HG03066 (cell line): ENCODE measurements around the gene ARHGEF19.
"Not testable (repeated sequence)": the region's sequence is repeated elsewhere in the genome, so short reads cannot be mapped to it uniquely, and the experiment has no call there.

Experiments used
- ATAC-seq: cut with Tn5 transposase; IDR thresholded peaks from one replicate; pipeline ENCODE4 v1.9.1; 2021; ENCODE audit warnings: low read depth; ENCODE audit not compliant: unreplicated experiment

ARHGEF19 gene

DNA sequence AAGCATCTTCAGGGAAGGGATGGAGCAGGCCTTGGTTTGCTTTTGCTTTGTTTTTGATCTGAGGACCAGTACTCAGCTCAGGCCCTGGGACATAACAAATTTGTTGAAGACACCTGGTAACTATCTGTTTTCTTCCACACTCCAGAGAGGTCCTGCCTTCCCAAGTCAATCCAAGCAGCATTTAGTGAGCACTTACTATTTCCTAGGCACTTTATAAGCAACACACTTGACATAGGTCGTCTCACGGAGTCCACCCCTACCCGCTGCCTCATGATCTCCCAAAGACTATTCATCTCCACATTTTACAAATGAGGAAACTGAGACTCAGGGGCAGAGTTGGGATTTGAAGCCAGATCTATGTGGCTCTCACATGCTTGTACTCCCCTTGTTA, 42.2 kb downstream of the ARHGEF19 start:
- ATAC-seq: no peak

DNA sequence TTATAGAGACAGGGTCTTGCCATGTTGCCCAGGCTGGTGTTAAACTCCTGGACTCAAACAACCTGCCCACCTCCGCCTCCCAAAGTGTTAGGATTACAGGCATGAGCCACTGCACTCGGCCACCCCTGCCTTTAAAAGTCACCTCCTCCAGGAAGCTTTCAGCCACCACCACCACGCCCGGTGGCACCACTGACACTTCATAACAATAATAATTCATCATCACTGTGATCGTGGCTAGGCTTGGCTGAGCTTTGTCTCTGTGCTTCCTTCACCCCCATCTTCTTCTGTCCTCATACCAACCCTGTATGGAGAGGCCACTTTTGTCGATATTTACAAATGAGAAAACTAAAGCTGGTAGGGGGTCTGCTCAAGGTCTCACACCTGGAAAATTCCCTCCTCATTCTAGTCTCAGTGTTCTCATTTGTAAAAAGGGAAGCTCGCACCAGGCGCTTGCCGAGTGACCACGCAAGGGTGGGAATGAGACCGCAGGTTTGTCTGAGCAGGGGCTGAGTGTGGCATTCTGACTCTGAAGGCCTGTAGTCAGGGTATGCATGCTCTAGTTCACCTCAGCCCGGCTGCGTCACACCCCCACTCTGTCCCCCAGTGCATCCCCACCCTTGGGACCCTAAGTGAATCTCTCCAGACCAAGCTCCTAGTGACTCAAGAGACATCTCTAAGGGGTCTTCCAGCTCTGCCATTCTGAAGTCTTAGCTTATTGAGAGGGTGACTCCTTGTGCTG, 43.7 kb downstream of the ARHGEF19 start:
- no peak for ATAC-seq

DNA sequence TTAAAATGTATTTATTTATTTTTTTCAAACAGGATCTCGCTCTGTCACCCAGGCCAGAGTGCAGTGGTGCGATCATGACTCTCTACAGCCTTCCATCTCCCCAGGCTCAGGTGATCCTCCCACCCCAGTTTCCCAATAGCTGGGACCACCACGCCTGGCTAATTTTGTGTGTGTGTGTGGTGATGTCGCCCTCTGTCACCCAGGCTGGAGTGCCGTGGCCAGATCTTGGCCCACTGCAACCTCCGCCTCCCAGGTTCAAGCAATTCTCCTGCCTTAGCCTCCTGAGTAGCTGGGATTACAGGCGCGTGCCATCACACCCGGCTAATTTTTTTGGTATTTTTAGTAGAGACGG, 44.3 kb downstream of the ARHGEF19 start:
- not testable (repeated sequence) for ATAC-seq

DNA sequence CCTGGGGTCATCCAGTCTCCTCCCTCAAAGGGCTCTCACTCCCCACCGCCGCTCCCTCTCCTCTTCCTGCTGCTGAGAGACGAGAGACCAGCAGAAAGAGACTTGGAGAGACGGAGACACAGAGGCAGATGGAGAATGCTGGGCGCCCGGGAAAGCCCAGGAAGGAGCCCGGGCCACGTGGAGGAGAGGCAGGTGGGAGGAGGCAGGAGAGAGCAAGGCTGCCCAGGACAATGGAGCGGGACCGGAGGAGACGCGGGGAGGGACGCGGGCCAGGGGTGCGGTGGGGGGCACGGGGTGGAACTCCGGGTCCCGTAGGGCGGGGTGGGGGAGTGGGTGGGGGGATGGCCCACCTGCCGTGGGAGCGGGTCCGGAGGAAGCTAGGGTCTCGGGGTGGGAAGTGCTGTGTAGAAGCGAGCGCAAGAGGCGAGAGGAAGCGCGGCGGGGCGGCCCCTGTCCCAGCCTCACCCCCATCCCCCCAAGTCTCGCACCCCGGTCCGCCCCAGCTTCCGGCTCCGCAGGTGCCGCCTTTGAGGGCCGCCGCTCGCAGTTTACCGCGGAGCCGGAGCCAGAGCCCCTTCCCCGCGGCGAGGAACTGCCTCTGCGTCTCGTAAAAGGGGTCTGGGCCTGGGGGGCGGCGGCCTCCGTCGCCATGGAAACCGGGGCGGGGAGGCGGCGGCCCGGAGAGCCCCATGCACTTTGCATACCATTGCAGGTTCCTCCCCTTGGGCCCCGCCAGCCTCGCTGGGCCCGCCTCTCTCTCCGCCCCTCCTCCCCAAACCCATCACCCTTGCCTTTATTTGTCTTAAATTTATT, 44.9 kb downstream of the ARHGEF19 start:
- no peak for ATAC-seq

DNA sequence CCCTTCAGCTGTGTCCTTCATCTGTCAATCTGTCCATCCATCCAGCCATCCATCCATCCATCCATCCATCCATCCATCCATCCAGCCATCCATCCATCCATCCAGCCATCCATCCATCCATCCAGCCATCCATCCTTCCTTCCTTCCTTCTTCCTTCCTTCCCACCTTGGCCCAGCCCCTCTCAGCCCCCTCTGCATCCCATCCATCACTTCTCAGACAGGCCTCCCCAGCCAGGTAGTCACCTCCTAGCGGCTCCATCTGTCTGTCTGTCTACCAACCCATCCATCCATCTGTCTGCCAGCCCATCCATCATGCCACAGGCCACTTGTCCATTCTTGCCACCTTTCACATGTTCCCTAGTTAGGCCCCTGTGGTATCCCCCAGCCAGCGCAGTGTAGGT, 46.3 kb downstream of the ARHGEF19 start:
- no peak for ATAC-seq

DNA sequence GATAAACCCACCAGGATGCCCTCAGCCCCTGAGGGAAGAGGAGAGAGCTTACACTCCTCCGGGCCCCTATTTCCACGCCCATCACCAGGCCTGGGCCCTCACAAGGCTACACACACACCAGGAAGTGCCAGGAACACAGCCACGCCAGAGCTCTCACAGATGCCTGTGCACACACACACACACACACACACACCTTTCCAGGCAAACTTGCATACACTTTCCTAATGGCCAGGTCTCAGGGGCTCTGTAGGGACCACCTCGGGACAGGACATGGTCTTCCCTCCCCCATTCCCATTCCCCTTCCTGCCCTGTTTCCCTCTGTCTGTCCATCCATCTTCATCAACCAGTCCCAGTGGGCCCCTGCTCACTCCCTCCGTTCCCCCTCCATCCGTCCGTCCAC, 46.9 kb downstream of the ARHGEF19 start:
- no peak for ATAC-seq

DNA sequence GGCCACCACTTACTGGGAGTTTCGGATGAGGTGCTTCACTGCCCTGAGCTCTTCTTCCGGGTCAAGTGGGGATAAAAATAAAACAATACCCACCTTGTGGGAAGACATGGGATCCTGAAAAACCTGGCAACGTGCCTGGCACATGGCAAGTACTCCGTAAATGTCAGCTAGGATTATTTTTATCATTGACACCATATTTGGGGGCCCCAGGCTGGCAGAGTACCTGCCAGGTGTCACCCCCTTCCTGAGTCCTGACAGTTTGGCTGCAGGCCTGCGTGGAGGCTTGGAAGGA, 47.4 kb downstream of the ARHGEF19 start:
- ATAC-seq: no peak

DNA sequence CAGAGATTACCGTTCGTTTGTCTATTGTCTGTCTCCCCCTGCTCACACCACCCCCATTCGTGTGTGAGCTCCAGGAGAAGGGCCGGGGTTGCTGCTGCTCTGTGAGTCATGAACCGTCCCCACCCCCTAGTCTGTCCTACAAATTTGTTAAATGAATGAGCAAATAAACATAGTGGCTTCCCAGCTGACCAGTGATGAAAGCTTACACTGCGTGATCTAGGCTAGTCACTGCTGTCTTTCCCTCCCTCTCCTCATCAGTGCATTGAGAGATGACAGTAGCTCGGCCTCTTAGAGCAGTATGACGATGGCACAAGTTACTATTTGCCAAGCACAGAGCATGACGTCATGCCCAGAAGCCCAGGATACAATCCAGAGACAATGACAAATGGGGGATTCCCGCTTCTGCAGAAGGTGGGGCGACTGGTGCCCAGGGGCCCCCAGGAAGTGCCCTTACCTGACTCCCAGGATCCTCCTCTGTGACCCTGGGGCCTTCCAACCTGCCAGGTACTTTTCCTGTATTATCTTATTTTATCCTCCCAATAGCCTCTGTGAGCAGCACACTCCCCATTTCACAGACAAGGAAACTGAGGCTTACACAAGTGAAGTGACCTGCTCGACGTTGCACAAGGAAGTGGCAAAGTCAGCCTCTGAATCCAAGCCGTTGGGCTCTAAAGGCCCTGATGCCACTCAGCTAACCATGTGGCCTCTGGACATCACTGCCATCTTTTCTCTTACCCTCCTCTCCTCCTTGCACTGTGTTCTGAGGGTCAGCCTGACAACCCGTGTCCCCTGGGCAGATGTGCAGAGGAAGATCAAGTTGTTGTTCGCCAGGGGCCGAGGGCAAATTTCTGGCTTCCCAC, 48.0 kb downstream of the ARHGEF19 start:
- no peak for ATAC-seq

DNA sequence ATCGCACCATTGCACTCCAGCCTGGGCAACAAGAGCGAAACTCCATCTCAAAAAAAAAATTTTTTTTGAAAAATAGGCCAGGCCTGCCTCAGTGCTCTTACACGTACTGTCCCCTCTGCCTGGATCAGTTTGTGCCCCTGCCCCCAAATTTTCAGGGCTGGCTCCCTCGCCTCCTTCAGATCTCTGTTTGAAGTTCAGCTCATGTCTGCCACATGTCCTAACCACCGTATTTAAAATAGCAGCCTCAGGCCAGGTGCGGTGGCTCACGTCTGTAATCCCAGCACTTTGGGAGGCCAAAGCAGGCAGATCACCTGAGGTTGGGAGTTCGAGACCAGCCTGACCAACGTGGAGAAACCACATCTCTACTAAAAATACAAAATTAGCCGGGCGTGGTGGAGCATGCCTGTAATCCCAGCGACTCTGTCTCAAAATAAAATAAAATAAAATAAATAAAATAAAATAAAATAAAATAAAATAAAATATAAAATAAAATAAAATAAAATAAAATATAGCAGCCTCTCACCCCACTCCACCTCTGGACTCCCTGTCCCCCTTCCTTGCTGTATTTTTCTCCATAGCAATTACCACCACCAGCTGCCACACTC, 48.7 kb downstream of the ARHGEF19 start:
- ATAC-seq: not testable (repeated sequence)

DNA sequence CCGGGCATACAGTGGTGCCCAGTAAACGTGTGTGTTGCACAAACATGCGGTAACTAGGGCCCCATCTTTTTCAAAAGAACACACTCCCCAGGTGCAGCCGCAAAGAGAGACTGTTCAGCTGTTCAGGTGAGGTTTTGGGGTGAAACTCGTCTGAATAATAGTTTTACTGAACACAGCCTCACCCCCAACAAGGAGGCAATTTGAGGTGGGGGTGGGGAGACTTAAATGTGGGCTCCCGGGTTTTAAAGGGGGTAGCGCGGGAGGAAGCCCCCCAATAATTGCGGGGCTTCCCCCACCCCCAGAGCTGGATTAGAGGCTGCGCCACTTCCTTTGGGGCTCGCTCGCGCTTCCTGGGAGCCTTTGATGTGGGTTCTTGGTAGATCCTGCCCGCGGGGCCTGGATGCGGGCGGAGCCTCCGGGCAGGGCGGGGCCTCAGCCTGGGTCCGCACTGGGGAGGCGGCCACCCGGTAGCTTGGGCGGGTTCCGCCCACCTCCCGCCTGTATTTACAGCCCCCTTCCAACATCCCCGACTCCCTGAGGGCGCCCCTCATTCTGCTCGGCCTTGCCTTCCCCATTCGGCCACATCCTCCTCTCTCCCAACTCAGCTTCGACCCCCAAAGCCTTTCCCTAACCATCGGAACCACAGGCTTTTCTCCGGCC, 50.2 kb downstream of the ARHGEF19 start:
- ATAC-seq: no peak

DNA sequence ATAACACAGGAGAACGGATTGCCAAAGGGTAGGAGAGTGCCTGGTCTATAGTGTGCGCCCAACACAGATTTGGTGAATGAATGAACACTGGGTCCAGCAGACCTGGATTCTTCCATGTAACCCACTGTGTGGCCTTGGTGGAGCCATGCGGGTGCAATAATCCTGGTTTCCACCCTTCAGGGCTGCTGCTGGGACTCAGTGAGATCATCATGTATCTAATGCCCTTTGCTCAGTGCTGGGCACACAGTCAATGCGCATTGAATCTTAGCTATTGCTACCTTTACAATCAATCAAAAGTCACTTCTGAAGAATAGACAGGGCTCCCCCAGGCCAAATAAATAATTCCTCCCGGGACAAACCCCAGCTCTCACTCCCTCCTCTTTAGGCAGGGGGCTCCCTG, 50.7 kb downstream of the ARHGEF19 start:
- no peak for ATAC-seq

DNA sequence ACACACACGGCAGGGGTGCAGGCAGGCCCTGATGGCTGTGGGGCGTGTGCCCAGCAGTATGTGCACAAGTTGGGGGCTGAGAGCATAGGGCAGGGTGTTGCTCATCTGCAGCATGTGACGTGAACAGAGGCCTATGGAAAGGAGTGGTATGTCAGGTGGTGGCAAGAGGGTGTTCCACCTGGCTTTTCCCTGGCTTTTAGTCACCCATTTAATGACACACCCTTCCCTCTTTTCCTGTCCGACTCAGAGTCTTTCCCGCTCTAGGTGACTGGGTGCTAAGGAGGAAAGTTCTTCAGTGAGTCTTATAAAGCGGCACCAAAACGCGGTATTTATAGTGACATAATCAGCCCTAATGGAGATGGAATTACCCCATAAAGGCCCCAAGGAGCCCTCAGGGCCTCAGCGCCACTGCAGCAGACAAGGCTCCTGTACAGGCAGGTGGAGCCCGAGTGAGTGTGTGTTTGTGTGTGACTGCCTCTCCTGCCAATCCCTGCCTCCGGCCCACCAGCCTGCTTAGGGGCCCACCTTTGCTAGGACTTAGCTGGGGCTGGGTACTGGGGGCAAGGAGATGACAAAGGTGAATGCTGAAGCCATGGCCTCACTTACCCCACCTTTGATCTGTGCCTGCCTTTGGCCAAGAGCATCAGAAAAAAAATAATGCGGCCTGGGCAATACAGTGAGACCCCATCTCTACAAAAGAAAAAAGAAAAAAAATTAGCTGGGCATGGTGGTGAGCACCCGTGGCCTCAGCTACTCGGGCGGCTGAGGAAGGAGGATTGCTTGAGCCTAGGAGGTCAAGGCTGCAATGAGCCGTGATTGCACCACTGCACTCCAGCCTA, 53.2 kb downstream of the ARHGEF19 start:
- ATAC-seq: no peak

DNA sequence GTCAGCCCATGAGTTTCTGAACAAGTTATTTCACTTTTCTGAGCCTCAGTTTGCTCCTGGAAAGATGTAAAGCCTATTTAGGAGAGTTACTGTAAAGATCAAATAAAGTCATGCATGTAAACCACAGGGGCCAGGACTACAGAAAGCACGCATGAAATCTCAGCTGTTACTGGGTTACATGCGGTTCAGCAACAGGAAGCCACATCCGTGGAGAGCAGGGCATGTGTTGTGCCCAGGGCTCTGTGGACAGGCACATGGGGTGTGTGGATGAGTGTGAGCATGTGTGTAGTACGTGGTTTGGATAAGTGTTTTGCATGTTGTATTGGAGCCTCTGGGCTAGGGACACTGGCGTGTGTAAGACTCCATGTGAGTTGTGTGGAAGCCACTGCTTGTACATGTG, 54.4 kb downstream of the ARHGEF19 start:
- ATAC-seq: no peak

DNA sequence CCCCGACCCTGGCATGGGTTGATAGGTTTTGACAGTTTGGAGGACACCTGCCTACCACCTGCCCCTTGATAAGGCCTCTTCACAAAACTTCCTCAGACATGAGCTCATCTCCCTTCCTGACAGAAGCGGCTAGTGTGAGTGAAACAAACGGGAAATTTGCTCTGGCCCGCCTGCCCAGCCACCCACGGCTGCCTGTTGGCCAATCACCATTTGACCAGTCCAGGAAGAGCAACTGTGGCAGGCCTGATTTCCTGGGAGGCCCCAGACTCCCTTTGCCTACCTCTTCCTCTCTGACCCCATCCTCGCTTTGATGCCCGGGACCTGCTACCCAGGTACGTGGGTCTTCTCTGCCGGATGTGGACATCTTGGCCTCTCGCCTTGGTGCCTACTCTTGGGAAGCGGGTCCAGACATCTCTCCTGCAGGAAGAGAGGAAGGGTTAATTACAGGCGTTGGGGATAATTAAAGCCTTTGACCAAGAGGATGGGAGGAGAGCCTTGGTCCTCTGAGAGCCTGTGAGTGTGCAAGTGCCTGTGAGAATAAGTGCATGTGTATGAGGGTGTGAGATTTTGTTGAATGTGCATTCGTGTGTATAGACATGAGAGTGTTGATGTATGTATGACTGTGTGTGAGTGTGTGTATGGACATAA, 55.5 kb downstream of the ARHGEF19 start:
- ATAC-seq: no peak

DNA sequence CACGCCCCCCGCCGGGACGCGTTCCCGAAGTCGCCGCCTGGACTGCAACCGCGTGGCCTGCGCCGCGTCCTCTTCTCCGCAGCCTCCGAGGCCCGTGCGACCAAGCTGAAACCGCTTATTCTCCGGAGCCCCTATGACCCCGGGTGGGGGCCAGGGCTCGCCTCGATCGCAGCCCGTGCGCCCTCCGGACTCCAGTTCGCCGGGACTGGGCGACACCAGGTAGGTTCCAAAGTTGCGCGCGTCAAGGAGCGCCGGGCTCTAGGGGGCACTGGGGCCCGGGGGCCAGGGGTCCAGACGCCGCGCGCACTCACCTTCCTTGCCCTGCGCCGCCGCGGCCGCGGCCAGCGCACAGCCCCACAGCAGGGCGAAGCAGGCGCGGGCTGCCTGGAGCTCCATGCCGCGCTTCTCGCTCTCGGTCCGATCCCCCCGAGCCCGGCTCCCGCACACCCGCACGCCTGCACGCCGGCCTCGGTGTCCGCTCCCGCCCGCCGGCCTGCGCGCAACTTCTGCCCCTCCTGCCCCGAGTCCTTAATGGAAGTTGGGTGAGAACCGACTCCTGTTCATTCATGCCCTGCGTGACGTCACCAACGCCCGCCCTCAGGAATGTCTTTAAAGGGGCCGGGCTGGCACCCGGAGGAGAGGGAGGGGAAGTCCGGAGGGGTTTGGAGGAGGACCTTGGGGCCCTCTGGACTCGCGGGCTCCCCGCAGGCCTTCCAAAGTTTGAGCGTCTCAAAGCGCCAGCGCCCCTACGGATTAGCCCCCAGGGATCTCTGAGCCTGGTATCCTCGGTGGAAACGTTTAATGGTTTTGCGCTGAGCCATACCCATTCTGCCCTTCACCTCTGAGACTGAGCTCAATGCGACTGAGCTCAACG, 56.7 kb downstream of the ARHGEF19 start, which contains the start of gene EPHA2:
Gene EPHA2 (minus strand): TSS at position 533 of the 874 bp plus-strand sequence. CDS start 137 bp downstream, at position 396.
- no peak for ATAC-seq

DNA sequence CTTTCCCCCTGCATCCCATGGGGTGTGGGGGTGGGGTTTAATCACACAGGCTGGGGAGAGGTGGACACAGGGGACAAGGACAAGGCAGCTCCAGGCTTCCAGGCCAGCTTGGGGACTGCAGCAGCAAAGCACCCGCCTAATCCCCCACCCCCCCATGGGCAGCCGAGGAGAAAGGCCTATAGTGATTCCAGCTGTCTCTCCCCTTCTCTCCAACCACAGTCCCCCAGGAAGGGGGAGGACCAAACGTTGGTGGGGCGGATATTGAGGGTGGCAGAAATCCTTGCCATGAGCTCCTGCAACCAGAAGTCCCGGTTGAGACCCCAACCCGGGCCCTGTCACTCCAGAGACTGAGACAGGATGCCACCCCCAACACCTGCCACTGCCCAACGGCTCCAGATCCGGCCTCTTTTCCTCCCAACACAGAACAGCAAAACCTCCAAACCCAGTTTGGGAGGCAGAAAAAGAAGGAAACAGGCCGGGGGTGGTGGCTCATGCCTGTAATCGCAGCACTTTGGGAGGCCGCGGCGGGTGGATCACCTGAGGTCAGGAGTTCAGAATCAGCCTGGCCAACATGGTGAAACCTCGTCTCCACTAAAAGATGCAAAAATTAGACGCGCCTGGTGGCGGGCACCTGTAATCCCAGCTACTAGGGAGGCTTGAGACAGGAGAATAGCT, 58.3 kb downstream of the ARHGEF19 start:
- no peak for ATAC-seq
